Liver (tissue), 9 donors: ENCODE data around the gene SYCN. TPM values are rescaled to one million over a fixed set of nuclear protein-coding genes. Genes with fewer than 3 reads are reported as not detected.

Experiments
- DNase-seq: peaks from one replicate; pipeline ENCODE4 v3.0.0-alpha.2; 2017; ENCODE audit warnings: low spot score
- H3K27ac ChIP-seq, 2 donors: one replicate each; pipeline ENCODE4 v1.7.0; 2013; ENCODE audit warnings: inconsistent platforms in 2 of 2, low read length in 2 of 2, control low read depth in 1 of 2, low read depth in 1 of 2, mild to moderate bottlenecking in 1 of 2
- H3K27me3 ChIP-seq, 4 donors: one replicate each; pipeline versions ENCODE4 v1.6.1 to v1.7.0; 2013; ENCODE audit warnings: low read length in 3 of 4, inconsistent platforms in 1 of 4, mild to moderate bottlenecking in 1 of 4, moderate library complexity in 1 of 4; ENCODE audit not compliant: control insufficient read depth in 4 of 4, insufficient read depth in 4 of 4
- H3K36me3 ChIP-seq, 4 donors: one replicate each; pipeline versions ENCODE4 v1.6.1 to v1.7.0; 2013; ENCODE audit warnings: low read length in 3 of 4, mild to moderate bottlenecking in 3 of 4, low read depth in 1 of 4, moderate library complexity in 1 of 4; ENCODE audit not compliant: control insufficient read depth in 4 of 4, insufficient read depth in 3 of 4
- H3K4me1 ChIP-seq, 4 donors: one replicate each; pipeline versions ENCODE4 v1.6.1 to v1.7.0; 2013; ENCODE audit warnings: low read length in 3 of 4, mild to moderate bottlenecking in 3 of 4, moderate library complexity in 1 of 4; ENCODE audit not compliant: control insufficient read depth in 4 of 4, insufficient read depth in 4 of 4
- H3K4me3 ChIP-seq, 3 donors: one replicate each; pipeline versions ENCODE4 v1.6.1 to v1.7.0; 2013; ENCODE audit warnings: low read length in 3 of 3, control low read depth in 1 of 3, low read depth in 1 of 3, mild to moderate bottlenecking in 1 of 3
- H3K9ac ChIP-seq, 2 donors: one replicate each; pipeline ENCODE4 v1.7.0; 2013; ENCODE audit warnings: low read length in 2 of 2, mild to moderate bottlenecking in 2 of 2, moderate library complexity in 2 of 2, control low read depth in 1 of 2, low read depth in 1 of 2
- H3K9me3 ChIP-seq, 4 donors: one replicate each; pipeline versions ENCODE4 v1.6.1 to v1.7.0; 2013; ENCODE audit warnings: low read length in 3 of 4; ENCODE audit not compliant: control insufficient read depth in 4 of 4
- CTCF ChIP-seq: fragments of 150-350 bp; IDR thresholded peaks from 2 replicates; pipeline ENCODE4 v1.5.1; 2017; ENCODE audit warnings: improper control_type of control experiment, low read depth, low read length; ENCODE audit not compliant: missing input control
- EGR1 ChIP-seq, 2 donors: IDR thresholded peaks; 2 replicates each; pipeline ENCODE4 v1.6.1; 2016 to 2018; ENCODE audit warnings: antibody characterized with exemption in 2 of 2, low read depth in 2 of 2
- FOXA1 ChIP-seq: IDR thresholded peaks from 2 replicates; pipeline ENCODE4 v1.6.1; 2016; ENCODE audit warnings: antibody characterized with exemption
- FOXA2 ChIP-seq: IDR thresholded peaks from 2 replicates; pipeline ENCODE4 v1.6.1; 2016; ENCODE audit warnings: antibody characterized with exemption
- GABPA ChIP-seq, 2 donors: IDR thresholded peaks in 1 of 2; conservative IDR thresholded peaks in 1 of 2; 2 replicates each; pipeline ENCODE4 v1.6.1; 2016; ENCODE audit warnings: antibody characterized with exemption in 2 of 2, mild to moderate bottlenecking in 1 of 2, moderate library complexity in 1 of 2
- HNF4A ChIP-seq, 2 donors: conservative IDR thresholded peaks; 2 replicates each; pipeline ENCODE4 v1.6.1; 2016; ENCODE audit warnings: antibody characterized with exemption in 2 of 2, mild to moderate bottlenecking in 2 of 2
- HNF4G ChIP-seq: IDR thresholded peaks from 2 replicates; pipeline ENCODE4 v1.6.1; 2016; ENCODE audit warnings: antibody characterized with exemption
- JUND ChIP-seq, 2 donors: IDR thresholded peaks; 2 replicates each; pipeline ENCODE4 v1.6.1; 2016; ENCODE audit warnings: antibody characterized with exemption in 2 of 2
- NR2F2 ChIP-seq: IDR thresholded peaks from 2 replicates; pipeline ENCODE4 v1.6.1; 2016; ENCODE audit warnings: antibody characterized with exemption
- RAD21 ChIP-seq, 2 donors: IDR thresholded peaks; 2 replicates each; pipeline ENCODE4 v1.6.1; 2016; ENCODE audit warnings: antibody characterized with exemption in 2 of 2, mild to moderate bottlenecking in 2 of 2
- REST ChIP-seq: IDR thresholded peaks from 2 replicates; pipeline ENCODE4 v1.6.1; 2016; ENCODE audit warnings: antibody characterized with exemption, mild to moderate bottlenecking
- RXRA ChIP-seq, 2 donors: IDR thresholded peaks; 2 replicates each; pipeline ENCODE4 v1.6.1; 2017 to 2018; ENCODE audit warnings: antibody characterized with exemption in 2 of 2, mild to moderate bottlenecking in 1 of 2
- SP1 ChIP-seq: IDR thresholded peaks from 2 replicates; pipeline ENCODE4 v1.6.1; 2018; ENCODE audit warnings: antibody characterized with exemption, mild to moderate bottlenecking
- TAF1 ChIP-seq: conservative IDR thresholded peaks from 2 replicates; pipeline ENCODE4 v1.6.1; 2016; ENCODE audit warnings: antibody characterized with exemption, mild to moderate bottlenecking
- YY1 ChIP-seq: IDR thresholded peaks from 2 replicates; pipeline ENCODE4 v1.6.1; 2016; ENCODE audit warnings: antibody characterized with exemption, mild to moderate bottlenecking
- ZBTB33 ChIP-seq: IDR thresholded peaks from 2 replicates; pipeline ENCODE4 v1.6.1; 2016; ENCODE audit warnings: antibody characterized with exemption
- WGBS: extraction: QIAGEN DNeasy Blood & Tissue Kit; methylation state at CpG from one replicate; pipeline ENCODE4 v1.1.7; 2013; 5-methylcytosine and 5-hydroxymethylcytosine counted together
- polyA plus RNA-seq, 2 donors: library from polyadenylated mRNA; stranded (reverse) in 1 of 2; unstranded in 1 of 2; fragments of 200-250 nt in 1 of 2; fragments of >200 nt in 1 of 2; fragmentation: Nextera tagmentation in 1 of 2; extraction: Ambion mirVana in 1 of 2; gene quantifications; one replicate each; pipeline versions ENCODE4 v1.2.1 to v1.2.3, GENCODE V29; 2013 to 2015
- total RNA-seq, 2 donors: library from RNA; depleted of rRNA; stranded (reverse); fragments of >200 nt; gene quantifications; one replicate each; pipeline ENCODE4 v1.2.3, GENCODE V29; 2014
- TF ChIP-seq, protein P1 (sequence below): IDR thresholded peaks from 2 replicates; pipeline ENCODE4 v1.6.1; 2016; ENCODE audit warnings: antibody characterized with exemption
- donor health status: healthy.
- donor health status: healthy.
- donor health status: healthy.
- donor health status: healthy.
- donor health status: healthy.

Gene SYCN
- total and polyA plus RNA-seq, 4 donors = not detected

DNA sequence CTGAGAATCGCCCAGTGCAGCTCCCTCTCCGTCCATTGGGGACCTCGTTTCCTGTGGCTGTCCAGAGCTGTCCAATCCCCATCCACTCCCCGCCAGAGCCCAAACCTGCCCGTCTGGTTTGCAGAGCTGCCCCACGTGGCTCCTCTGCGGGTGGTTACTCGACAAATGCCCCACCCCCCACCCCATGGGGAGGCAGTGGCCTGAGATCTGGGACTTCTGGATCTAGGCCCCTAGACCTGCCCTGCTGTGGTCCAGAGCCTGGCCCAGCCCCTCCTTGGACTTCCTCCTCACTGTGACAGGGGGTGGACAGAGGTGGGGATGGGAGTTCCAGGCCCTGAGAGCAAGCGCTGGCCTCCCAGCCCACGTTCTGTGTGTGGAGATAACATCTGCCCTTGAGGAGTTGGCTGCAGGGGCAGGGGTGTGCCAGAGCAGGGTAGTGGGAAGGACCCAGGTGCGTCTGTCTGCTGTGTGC lies 49.4 kb downstream of the SYCN start:
- no peaks in the 10 kb centered on the region for H3K27me3 ChIP-seq
- no peak for DNase-seq
- H3K9ac ChIP-seq = no peak overlapping the region
- 68% methylated on average over 11 of the region's 11 CpGs for WGBS
- no peak overlapping the region for H3K4me3 ChIP-seq
- H3K4me1 ChIP-seq = peaks cover 21 to 49% (median 35%) of the 10 kb centered on the region in 4 donors
- no peaks in the 10 kb centered on the region for H3K36me3 ChIP-seq
- TF ChIP-seq SP1 (no peak), JUND (IDR thresholded peaks at IDR 0.05) (no peak), ZBTB33 (no peak), TAF1 (no peak), RAD21 (IDR thresholded peaks at IDR 0.05) (no peak), FOXA1 (no peak)
- H3K9me3 ChIP-seq = no peaks in the 10 kb centered on the region
- peak overlapping the region; percentile 61 to 87 for H3K27ac ChIP-seq

- 46% methylated on average over 13 of the region's 13 CpGs for WGBS
- H3K4me3 ChIP-seq = no peak overlapping the region
- H3K4me1 ChIP-seq = peaks cover 21 to 48% (median 35%) of the 10 kb centered on the region in 4 donors
- H3K9ac ChIP-seq = no peak overlapping the region
- H3K36me3 ChIP-seq = no peaks in the 10 kb centered on the region
- TF ChIP-seq HNF4G (no peak), SP1 (peak; percentile 24), JUND (IDR thresholded peaks at IDR 0.05) (no peak), EGR1 (IDR thresholded peaks at IDR 0.05; ENCODE audit: low read depth in 2 of 2) (no peak), RXRA (IDR thresholded peaks at IDR 0.05) (peak in 1 of 2 donors; percentile 6), CTCF (no peak), FOXA1 (no peak), FOXA2 (no peak), NR2F2 (no peak), GABPA (IDR thresholded peaks at IDR 0.05 in 1 of 2, conservative IDR thresholded peaks at IDR 0.05 in 1 of 2) (no peak), RAD21 (IDR thresholded peaks at IDR 0.05) (no peak), HNF4A (conservative IDR thresholded peaks at IDR 0.05) (peak; percentile 67 to 68), ZBTB33 (no peak), REST (no peak), YY1 (no peak)
- TF ChIP-seq, protein P1, sequence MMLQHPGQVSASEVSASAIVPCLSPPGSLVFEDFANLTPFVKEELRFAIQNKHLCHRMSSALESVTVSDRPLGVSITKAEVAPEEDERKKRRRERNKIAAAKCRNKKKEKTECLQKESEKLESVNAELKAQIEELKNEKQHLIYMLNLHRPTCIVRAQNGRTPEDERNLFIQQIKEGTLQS = no peak
- no peaks in the 10 kb centered on the region for H3K9me3 ChIP-seq
- peak overlapping the region; percentile 61 to 87 for H3K27ac ChIP-seq
- H3K27me3 ChIP-seq = no peaks in the 10 kb centered on the region
- DNase-seq = no peak
Measured at GRCh38 chr19:39154100-39154628, 49.9 kb downstream of the SYCN start.
